Brain microvascular endothelial cell (primary cell): ENCODE measurements around the gene TTC8.
"Not testable (repeated sequence)": the region's sequence is repeated elsewhere in the genome, so short reads cannot be mapped to it uniquely, and the experiment has no call there.

Source experiments
- DNase-seq: peaks from one replicate; pipeline ENCODE4 v3.0.0-alpha.2; 2020
- H3K27ac ChIP-seq: fragments of 250-450 bp; sonication (Bioruptor Pico); 2 replicates; pipeline ENCODE4 v1.5.1; 2020; ENCODE audit warnings: mild to moderate bottlenecking, moderate library complexity
- H3K27me3 ChIP-seq: fragments of 250-450 bp; sonication (Bioruptor Pico); replicated peaks from 2 replicates; pipeline ENCODE4 v1.5.1; 2020; ENCODE audit warnings: mild to moderate bottlenecking
- H3K36me3 ChIP-seq: fragments of 250-450 bp; sonication (Bioruptor Pico); replicated peaks from 2 replicates; pipeline ENCODE4 v1.5.1; 2020; ENCODE audit warnings: mild to moderate bottlenecking
- H3K4me3 ChIP-seq: 2 replicates; pipeline ENCODE4 v1.5.1; 2011; ENCODE audit warnings: low read depth, mild to moderate bottlenecking, control low read depth, low read length, moderate library complexity
- in situ Hi-C: cut with HindIII; loops from 2 replicates; pipeline ENCODE4 v1.10.0; 2017; ENCODE audit warnings: low sequenced_read_pairs, low pct_ligation_motif_present
- TF ChIP-seq, protein P1 (sequence below): IDR thresholded peaks from 2 replicates; pipeline ENCODE4 v1.5.1; 2011; ENCODE audit warnings: low read depth, mild to moderate bottlenecking, moderate library complexity, low read length, control low read depth, inconsistent platforms; ENCODE audit errors: missing control alignments

The TTC8 gene

DNA sequence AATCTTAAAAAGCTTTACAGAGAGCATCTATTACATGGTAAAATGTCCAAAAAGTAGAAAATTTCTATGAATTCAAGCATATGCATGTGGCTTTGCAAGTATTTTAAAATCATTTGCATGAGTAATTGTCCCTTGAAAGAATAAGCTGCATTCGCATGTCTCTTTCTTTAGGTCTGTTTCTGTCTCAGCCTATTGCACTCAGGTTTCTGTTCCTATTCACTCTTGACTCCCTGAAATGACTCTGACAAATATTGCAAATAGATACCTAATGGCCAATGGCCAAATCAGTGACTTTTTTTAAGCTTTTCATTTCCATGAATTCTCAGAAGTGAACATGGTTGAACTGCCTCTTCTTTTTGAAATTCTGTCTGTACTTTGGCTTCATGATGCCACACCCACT, 6.4 kb upstream of the TTC8 start:
- in situ Hi-C loops: no loop called here
- no peaks in the 10 kb centered on the region for H3K27me3 ChIP-seq
- no peaks in the 10 kb centered on the region for H3K36me3 ChIP-seq
- H3K4me3 ChIP-seq: no peak overlapping the region
- TF ChIP-seq, protein P1, sequence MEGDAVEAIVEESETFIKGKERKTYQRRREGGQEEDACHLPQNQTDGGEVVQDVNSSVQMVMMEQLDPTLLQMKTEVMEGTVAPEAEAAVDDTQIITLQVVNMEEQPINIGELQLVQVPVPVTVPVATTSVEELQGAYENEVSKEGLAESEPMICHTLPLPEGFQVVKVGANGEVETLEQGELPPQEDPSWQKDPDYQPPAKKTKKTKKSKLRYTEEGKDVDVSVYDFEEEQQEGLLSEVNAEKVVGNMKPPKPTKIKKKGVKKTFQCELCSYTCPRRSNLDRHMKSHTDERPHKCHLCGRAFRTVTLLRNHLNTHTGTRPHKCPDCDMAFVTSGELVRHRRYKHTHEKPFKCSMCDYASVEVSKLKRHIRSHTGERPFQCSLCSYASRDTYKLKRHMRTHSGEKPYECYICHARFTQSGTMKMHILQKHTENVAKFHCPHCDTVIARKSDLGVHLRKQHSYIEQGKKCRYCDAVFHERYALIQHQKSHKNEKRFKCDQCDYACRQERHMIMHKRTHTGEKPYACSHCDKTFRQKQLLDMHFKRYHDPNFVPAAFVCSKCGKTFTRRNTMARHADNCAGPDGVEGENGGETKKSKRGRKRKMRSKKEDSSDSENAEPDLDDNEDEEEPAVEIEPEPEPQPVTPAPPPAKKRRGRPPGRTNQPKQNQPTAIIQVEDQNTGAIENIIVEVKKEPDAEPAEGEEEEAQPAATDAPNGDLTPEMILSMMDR: no peak
- no peak for DNase-seq
- no peak overlapping the region for H3K27ac ChIP-seq

DNA sequence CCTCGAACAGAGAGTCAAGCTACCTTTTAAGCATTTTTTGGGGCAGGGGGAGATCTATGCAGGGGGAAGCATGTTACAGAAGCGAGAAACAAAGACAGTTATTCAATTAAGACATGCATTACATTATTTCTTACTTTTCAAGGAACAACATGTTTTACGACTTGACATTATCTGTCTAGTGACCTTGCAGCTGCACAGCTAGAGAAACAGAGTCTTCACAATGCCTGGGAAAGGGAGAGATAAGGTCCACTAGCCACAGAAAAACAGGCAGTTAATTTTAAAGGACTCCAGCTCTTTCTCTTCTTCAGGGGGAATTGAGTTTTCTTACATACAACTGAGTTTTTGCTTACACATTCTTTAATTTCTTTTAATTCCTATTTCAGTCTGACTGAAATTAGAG, 4.8 kb upstream of the TTC8 start:
- in situ Hi-C loops, H3K27me3 ChIP-seq, H3K27ac ChIP-seq, H3K4me3 ChIP-seq, DNase-seq, H3K36me3 ChIP-seq: not testable (repeated sequence)

DNA sequence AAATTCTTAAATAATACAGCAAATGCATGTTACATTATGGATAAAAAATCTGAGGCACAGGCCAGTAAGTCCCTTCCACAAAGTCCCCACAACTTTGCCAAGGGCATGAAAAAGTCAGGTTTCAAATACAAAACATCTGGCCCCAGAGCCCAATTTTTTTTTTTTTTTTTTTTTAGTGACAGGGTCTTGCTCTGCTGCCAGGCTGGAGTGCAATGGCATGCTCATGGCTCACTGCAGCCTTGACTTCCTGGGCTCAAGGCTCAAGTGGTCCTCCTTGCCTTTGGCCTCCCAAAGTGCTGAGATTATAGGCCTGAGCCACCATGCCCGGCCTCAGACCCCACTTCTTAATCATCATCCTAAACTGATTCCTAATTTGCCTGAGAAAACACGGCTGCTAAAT, 3.1 kb upstream of the TTC8 start:
- H3K36me3 ChIP-seq: no peaks in the 10 kb centered on the region
- DNase-seq: no peak
- no peaks in the 10 kb centered on the region for H3K27me3 ChIP-seq
- TF ChIP-seq, protein P1: no peak
- H3K4me3 ChIP-seq: no peak overlapping the region
- no peak overlapping the region for H3K27ac ChIP-seq
- in situ Hi-C loops: no loop called here

DNA sequence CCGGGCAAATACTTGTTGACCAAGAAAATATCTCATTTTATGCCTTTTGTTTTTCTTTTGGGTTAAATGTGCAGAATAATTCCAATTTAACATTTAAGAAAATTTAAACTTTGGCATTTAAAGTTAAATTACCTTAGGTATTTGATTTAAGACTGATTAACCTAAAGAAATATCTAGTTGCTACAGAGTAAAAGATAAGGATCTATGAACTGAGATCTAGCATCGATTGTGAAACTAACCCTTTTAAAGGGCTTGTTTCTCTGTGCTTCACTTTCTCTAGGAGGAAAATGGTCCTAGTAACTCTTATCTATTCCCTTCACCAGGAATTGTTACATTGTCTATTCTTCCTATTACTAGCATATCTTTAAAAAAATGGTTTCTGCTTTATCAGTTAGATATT, 2.6 kb upstream of the TTC8 start:
- in situ Hi-C loops: no loop called here
- Histone ChIP-seq H3K27ac (no peak overlapping the region), H3K36me3 (no peaks in the 10 kb centered on the region), H3K27me3 (no peaks in the 10 kb centered on the region), H3K4me3 (no peak overlapping the region)
- TF ChIP-seq, protein P1: no peak
- DNase-seq: no peak

DNA sequence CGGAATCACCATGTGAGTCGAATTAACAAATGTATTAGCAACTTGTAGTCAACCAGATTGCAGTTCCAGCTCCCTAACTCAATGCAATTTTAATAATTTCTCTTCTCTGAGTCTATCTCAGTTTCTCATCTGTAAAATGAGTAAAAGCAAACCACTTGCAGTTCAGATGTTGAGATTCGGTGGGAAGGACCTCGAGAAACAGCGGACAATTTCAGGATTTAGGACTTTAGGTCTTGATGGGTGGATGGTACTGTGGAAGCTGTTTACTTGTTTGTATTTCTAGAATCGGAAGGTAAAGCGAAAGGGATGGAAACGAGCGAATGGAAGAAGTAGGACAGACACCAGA, 510 bp upstream of the TTC8 start:
- Histone ChIP-seq H3K4me3 (peak overlapping the region; percentile 85), H3K27me3 (no peaks in the 10 kb centered on the region), H3K27ac (peak overlapping the region; percentile 96), H3K36me3 (no peaks in the 10 kb centered on the region)
- TF ChIP-seq, protein P1: no peak
- in situ Hi-C loops: no loop called here
- no peak for DNase-seq

DNA sequence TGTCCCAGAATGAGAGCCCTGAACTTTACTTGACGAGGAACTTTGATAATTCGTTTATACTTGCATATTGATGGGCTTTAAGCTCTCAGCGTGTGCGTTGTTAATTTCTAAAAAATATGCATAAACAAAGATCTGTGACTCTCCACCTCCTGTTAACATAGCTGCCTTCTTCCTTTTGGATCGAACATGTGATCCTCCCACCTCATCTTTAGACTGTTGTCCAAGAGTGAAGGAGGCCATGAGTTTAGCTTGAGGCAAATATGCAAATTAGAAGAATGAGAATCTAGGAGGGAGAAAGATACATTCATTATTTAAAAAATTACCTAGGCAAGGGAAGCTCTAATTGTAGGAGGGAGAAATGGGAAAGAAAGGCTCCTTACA, 617 bp downstream of the TTC8 start:
- TF ChIP-seq, protein P1: no peak
- in situ Hi-C loops: no loop called here
- Histone ChIP-seq H3K36me3 (no peaks in the 10 kb centered on the region), H3K4me3 (peak overlapping the region; percentile 85), H3K27ac (peak overlapping the region; percentile 96), H3K27me3 (no peaks in the 10 kb centered on the region)
- DNase-seq: no peak
